ENCODE measurements around the gene SEPSECS. TPM values are rescaled to one million over a fixed set of nuclear protein-coding genes. Genes with fewer than 3 reads are reported as not detected.
A peak's percentile ranks its signal among the peaks of the same experiment; 100 is the strongest.

Gene SEPSECS
- 4.2 TPM for total RNA-seq

DNA sequence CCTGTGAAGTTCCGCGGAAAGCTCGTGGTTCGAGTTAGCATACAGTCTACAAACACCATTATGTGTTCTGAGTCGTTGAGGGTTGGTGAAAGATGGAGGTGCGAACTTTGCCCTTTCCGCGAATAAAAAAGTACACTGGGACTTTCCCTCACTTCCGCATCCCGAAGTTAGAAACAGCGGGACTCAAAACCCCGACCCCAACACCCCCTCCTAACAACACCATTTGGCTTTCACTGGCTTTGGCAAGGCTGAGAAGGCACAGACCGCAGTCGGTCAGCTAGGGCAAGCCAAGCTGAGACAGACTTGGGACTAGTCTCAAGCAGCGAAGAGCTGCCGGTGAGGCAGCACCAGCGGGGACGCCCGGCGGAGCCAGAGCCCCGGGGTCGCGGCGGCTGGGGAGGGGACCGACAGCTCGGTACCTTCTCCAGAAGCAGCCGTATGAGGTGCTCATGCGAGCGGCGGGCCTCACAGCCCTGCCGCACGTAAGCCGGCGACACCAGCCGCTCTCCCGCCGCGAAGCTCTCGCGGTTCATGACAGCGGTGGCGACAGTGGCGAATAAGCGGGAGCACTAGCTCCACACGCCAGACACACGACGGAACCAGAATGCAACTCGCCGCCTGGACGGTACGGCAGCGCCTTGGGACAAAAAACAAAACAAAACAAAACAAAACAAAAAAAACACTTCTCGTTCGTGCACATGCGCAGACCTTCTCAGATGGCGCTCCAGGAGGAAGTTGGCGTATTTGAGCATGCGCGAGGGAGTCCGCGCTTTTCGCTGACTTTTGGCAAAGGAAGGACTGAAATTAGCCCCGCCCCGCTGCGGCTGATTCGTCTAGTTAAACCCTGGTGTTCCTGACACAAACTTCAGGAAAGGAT lies at the start of gene SEPSECS:
SEPSECS (minus strand) TSS at position 613 of the 877 bp plus-strand sequence; CDS start at position 533, 80 bp downstream.
- H3K9me3 ChIP-seq: no peaks in the 10 kb centered on the region
- H3K27ac ChIP-seq: peak within 1 kb of the TSS; percentile 89
- intact Hi-C loops (cut with DNase I): loop anchor here (5.0 kb wide), 1 partner anchor 72 kb away; the partner anchor contains the start of gene PI4K2B
- peak; percentile 97 to 98 for DNase-seq (ENCODE audit: extremely low spot score in 2 of 2)
- TF ChIP-seq POLR2AphosphoS5 (IDR thresholded peaks at IDR 0.05; ENCODE audit: insufficient read depth in 1 of 2, low read depth in 1 of 2): peak; percentile 91 to 100
- TF ChIP-seq, protein P1, sequence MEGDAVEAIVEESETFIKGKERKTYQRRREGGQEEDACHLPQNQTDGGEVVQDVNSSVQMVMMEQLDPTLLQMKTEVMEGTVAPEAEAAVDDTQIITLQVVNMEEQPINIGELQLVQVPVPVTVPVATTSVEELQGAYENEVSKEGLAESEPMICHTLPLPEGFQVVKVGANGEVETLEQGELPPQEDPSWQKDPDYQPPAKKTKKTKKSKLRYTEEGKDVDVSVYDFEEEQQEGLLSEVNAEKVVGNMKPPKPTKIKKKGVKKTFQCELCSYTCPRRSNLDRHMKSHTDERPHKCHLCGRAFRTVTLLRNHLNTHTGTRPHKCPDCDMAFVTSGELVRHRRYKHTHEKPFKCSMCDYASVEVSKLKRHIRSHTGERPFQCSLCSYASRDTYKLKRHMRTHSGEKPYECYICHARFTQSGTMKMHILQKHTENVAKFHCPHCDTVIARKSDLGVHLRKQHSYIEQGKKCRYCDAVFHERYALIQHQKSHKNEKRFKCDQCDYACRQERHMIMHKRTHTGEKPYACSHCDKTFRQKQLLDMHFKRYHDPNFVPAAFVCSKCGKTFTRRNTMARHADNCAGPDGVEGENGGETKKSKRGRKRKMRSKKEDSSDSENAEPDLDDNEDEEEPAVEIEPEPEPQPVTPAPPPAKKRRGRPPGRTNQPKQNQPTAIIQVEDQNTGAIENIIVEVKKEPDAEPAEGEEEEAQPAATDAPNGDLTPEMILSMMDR (IDR thresholded peaks at IDR 0.05): no peak
- TF ChIP-seq POLR2A (IDR thresholded peaks at IDR 0.05): no peak
- H3K36me3 ChIP-seq: peaks cover 0 to 5% of the 10 kb centered on the region in 2 donors
- no peaks in the 10 kb centered on the region for H3K27me3 ChIP-seq
- peaks cover 23% of the 10 kb centered on the region for H3K4me1 ChIP-seq
- H3K4me3 ChIP-seq: peak within 1 kb of the TSS; percentile 69 to 82

DNA sequence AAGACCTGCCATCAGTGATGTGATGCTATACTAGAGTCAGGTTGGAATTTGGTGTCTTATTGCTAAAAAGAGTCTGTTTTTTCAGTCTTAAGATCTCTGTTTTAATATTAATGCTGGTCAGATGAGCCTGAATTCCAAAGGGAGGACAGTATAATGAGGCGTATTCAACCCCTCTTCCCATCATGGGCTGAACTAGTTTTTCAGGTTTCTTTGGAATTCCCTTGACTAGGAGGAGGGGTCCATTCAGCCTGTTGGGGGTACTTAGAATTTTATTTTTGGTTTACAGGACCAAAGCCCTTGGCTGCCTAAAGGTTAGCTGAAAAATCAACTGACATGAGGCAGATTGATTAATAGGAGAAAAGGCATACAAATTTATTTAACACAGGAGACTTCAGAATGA lies 49.5 kb upstream of the SEPSECS start:
- H3K36me3 ChIP-seq: no peaks in the 10 kb centered on the region
- no peaks in the 10 kb centered on the region for H3K27me3 ChIP-seq
- DNase-seq (ENCODE audit: extremely low spot score in 2 of 2): no peak
- H3K4me1 ChIP-seq: no peaks in the 10 kb centered on the region
- H3K27ac ChIP-seq: no peak overlapping the region
- TF ChIP-seq POLR2A (IDR thresholded peaks at IDR 0.05): no peak
- intact Hi-C loops (cut with DNase I): no loop called here
- no peak overlapping the region for H3K4me3 ChIP-seq
- H3K9me3 ChIP-seq: no peaks in the 10 kb centered on the region

DNA sequence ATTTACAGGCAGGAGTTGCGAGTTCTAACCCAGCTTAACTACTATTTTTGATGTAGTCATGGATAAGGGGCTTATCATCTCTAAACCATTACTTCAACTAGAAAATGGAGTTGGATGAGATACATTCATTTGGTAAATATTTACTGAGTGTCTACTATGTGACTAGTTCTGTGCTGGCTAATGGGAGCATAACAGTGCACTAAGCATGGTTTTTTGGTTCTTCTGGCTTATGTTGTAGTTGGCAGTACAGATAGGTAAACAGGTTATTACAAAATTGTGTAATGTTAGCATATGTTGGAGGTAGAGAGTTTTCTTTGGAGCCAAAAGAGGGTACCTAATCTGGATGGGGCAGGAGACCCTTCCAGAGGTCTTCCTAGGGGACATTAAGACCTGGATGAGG lies 47.7 kb upstream of the SEPSECS start:
- Histone ChIP-seq H3K4me1 (no peaks in the 10 kb centered on the region), H3K27ac (no peak overlapping the region), H3K4me3 (no peak overlapping the region), H3K9me3 (no peaks in the 10 kb centered on the region), H3K36me3 (no peaks in the 10 kb centered on the region), H3K27me3 (no peaks in the 10 kb centered on the region)
- no peak for DNase-seq (ENCODE audit: extremely low spot score in 2 of 2)
- no peak for TF ChIP-seq POLR2A (IDR thresholded peaks at IDR 0.05)
- TF ChIP-seq POLR2AphosphoS5 (IDR thresholded peaks at IDR 0.05; ENCODE audit: insufficient read depth in 1 of 2, low read depth in 1 of 2): no peak
- TF ChIP-seq, protein P1 (IDR thresholded peaks at IDR 0.05): no peak
- intact Hi-C loops (cut with DNase I): no loop called here

DNA sequence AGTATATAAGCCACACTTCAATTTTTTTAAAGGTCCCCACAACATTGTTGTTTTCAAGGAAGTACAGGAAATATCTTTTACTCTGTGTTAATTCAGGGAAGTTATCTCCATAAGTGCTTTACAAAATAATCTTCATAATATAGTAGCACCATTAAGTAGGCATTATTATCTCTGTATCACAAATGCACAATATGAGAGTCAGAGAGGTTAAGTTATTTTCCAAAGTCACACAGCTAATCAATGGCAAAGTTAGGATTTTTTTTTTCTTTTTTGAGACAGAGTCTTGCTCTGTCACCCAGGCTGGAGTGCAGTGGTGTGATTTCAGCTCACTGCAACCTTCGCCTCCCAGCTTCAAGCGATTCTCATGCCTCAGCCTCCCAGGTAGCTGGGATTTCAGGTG lies 38.5 kb upstream of the SEPSECS start:
- DNase-seq (ENCODE audit: extremely low spot score in 2 of 2): no peak
- Histone ChIP-seq H3K4me3 (no peak overlapping the region), H3K36me3 (no peaks in the 10 kb centered on the region), H3K9me3 (no peaks in the 10 kb centered on the region), H3K27ac (no peak overlapping the region), H3K4me1 (no peaks in the 10 kb centered on the region), H3K27me3 (no peaks in the 10 kb centered on the region)
- intact Hi-C loops (cut with DNase I): no loop called here
- TF ChIP-seq POLR2AphosphoS5 (IDR thresholded peaks at IDR 0.05; ENCODE audit: insufficient read depth in 1 of 2, low read depth in 1 of 2) (no peak), POLR2A (IDR thresholded peaks at IDR 0.05) (no peak)
- TF ChIP-seq, protein P1 (IDR thresholded peaks at IDR 0.05): no peak

DNA sequence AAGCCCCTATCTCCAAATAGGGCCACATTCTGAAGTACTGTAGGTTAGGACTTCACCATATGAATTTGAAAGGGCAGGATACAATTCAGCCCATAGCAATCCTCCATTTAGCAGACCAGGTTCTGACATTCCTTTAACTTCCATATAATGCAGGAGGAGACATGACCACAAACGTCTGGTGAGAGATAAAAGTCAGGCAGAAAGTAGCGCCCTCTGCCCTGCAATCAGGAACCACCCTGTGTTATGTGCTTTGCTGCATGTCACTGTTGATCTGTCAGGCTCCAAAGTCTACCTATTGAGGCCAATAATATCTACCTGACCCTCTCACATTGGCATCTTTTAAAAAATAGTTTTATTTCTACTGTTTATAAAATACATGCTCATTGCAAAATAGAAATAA lies 30.2 kb upstream of the SEPSECS start:
- DNase-seq (ENCODE audit: extremely low spot score in 2 of 2): no peak
- H3K9me3 ChIP-seq: no peaks in the 10 kb centered on the region
- intact Hi-C loops (cut with DNase I): no loop called here

More for the DNA sequence above, 30.2 kb upstream of the SEPSECS start:
- Histone ChIP-seq H3K4me1 (no peaks in the 10 kb centered on the region), H3K27me3 (no peaks in the 10 kb centered on the region), H3K4me3 (no peak overlapping the region), H3K27ac (no peak overlapping the region), H3K36me3 (no peaks in the 10 kb centered on the region)
- TF ChIP-seq POLR2A (IDR thresholded peaks at IDR 0.05): no peak
- TF ChIP-seq, protein P1 (IDR thresholded peaks at IDR 0.05): no peak
- no peak for TF ChIP-seq POLR2AphosphoS5 (IDR thresholded peaks at IDR 0.05; ENCODE audit: insufficient read depth in 1 of 2, low read depth in 1 of 2)

Data from vagina (tissue), 2 donors.